ENCODE results near the gene CALD1. TPM values are rescaled to one million over a fixed set of nuclear protein-coding genes. Genes with fewer than 3 reads are reported as not detected.

Gene CALD1
- total RNA-seq, 2 donors from 2014 or later: 57.0 to 72.6 TPM

GRCh38 chr7:134782121-134782623 is 2.7 kb downstream of the CALD1 start:
- 69 to 74% methylated on average over 4 of the region's 4 CpGs for WGBS, 2 donors
- Histone ChIP-seq H3K4me3 (no peak overlapping the region), H3K27me3 (no peaks in the 10 kb centered on the region), H3K36me3 (replicated peaks in 1 of 2; ENCODE audit: insufficient read depth in 1 of 2, low read depth in 2 of 2) (no peaks in the 10 kb centered on the region), H3K9me3 (no peaks in the 10 kb centered on the region), H3K27ac (no peak overlapping the region), H3K4me1 (no peaks in the 10 kb centered on the region)
- TF ChIP-seq CTCF (IDR thresholded peaks at IDR 0.05) (no peak), POLR2A (IDR thresholded peaks at IDR 0.05) (no peak)
- ATAC-seq: no peak
- DNase-seq: no peak
- intact Hi-C loops (cut with DNase I): no loop called here

GRCh38 chr7:134783294-134784069 is 4.0 kb downstream of the CALD1 start:
- Histone ChIP-seq H3K27me3 (no peaks in the 10 kb centered on the region), H3K4me1 (no peaks in the 10 kb centered on the region), H3K36me3 (replicated peaks in 1 of 2; ENCODE audit: insufficient read depth in 1 of 2, low read depth in 2 of 2) (no peaks in the 10 kb centered on the region), H3K9me3 (no peaks in the 10 kb centered on the region), H3K4me3 (no peak overlapping the region), H3K27ac (no peak overlapping the region)
- intact Hi-C loops (cut with DNase I): no loop called here
- DNase-seq: no peak
- WGBS, 2 donors: 79 to 80% methylated on average over 7 of the region's 7 CpGs
- ATAC-seq: no peak
- TF ChIP-seq POLR2A (IDR thresholded peaks at IDR 0.05) (no peak), CTCF (IDR thresholded peaks at IDR 0.05) (no peak)

- ATAC-seq (no peak), DNase-seq (no peak)
- intact Hi-C loops (cut with DNase I): no loop called here
- Histone ChIP-seq H3K4me1 (no peaks in the 10 kb centered on the region), H3K9me3 (no peaks in the 10 kb centered on the region), H3K36me3 (replicated peaks in 1 of 2; ENCODE audit: insufficient read depth in 1 of 2, low read depth in 2 of 2) (no peaks in the 10 kb centered on the region), H3K27ac (no peak overlapping the region), H3K4me3 (no peak overlapping the region), H3K27me3 (no peaks in the 10 kb centered on the region)
- WGBS, 2 donors: 87 to 89% methylated on average over 9 of the region's 9 CpGs
- TF ChIP-seq POLR2A (IDR thresholded peaks at IDR 0.05): no peak
- no peak for TF ChIP-seq CTCF (IDR thresholded peaks at IDR 0.05)
These were observed 5.0 kb downstream of the CALD1 start for GRCh38 chr7:134784251-134785049.

GRCh38 chr7:134785842-134786241 is 6.4 kb downstream of the CALD1 start:
- no peak for DNase-seq
- H3K27me3 ChIP-seq: no peaks in the 10 kb centered on the region
- intact Hi-C loops (cut with DNase I): no loop called here
- H3K4me1 ChIP-seq: no peaks in the 10 kb centered on the region
- no peak overlapping the region for H3K4me3 ChIP-seq
- no peak for ATAC-seq
- no peaks in the 10 kb centered on the region for H3K9me3 ChIP-seq
- TF ChIP-seq POLR2A (IDR thresholded peaks at IDR 0.05): no peak
- no peak for TF ChIP-seq CTCF (IDR thresholded peaks at IDR 0.05)
- H3K36me3 ChIP-seq (replicated peaks in 1 of 2; ENCODE audit: insufficient read depth in 1 of 2, low read depth in 2 of 2): no peaks in the 10 kb centered on the region
- H3K27ac ChIP-seq: no peak overlapping the region

Data from body of pancreas (tissue), 4 donors.